ENCODE results near the gene RPUSD3. TPM values are rescaled to one million over a fixed set of nuclear protein-coding genes. Genes with fewer than 3 reads are reported as not detected.
A peak's percentile ranks its signal among the peaks of the same experiment; 100 is the strongest.

Gene RPUSD3
- total RNA-seq, 1 experiment from 2014 or later: 46.9 TPM

GRCh38 chr3:9809239-9809614, 34.6 kb downstream of the RPUSD3 start:
- Histone ChIP-seq H3K27ac (ENCODE audit: low read depth, low read length, poor library complexity, severe bottlenecking) (peak overlapping the region; percentile 81), H3K4me3 (ENCODE audit: low read depth, low read length, poor library complexity, severe bottlenecking) (peak overlapping the region; percentile 62), H3K27me3 (replicated peaks; ENCODE audit: insufficient read depth, low read depth, low read length, poor library complexity) (no peaks in the 10 kb centered on the region), H3K36me3 (ENCODE audit: insufficient read depth, low read length, poor library complexity, severe bottlenecking) (peaks cover 23% of the 10 kb centered on the region), H3K4me1 (ENCODE audit: insufficient read depth, low read length, poor library complexity, severe bottlenecking) (peaks cover 13% of the 10 kb centered on the region), H3K9me3 (ENCODE audit: low read depth, low read length, poor library complexity, severe bottlenecking) (no peaks in the 10 kb centered on the region)
- intact Hi-C loops (cut with micrococcal nuclease; ENCODE audit: unreplicated experiment): loop anchor here (5.0 kb wide), 1 partner anchor 307 kb away; no protein-coding TSS in a partner anchor
- DNase-seq (ENCODE audit: low spot score): no peak
- CTCF ChIA-PET: no interaction called here
- POLR2A ChIA-PET (ENCODE audit: low non-redundant PET): no interaction called here
- no TSS peak for BruUV-seq (replicated peaks)
- TF ChIP-seq EZH2 (IDR thresholded peaks at IDR 0.05; ENCODE audit: borderline replicate concordance, low read depth, low read length, poor library complexity, severe bottlenecking): no peak
- TF ChIP-seq CTCF (conservative IDR thresholded peaks at IDR 0.05; ENCODE audit: low read depth, low read length): no peak

- H3K27me3 ChIP-seq (replicated peaks; ENCODE audit: insufficient read depth, low read depth, low read length, poor library complexity): no peaks in the 10 kb centered on the region
- ChIA-PET CTCF (interaction anchor here (0.6 to 1.1 kb wide), 2 partner anchors 18 to 286 kb away, joined by 3 to 7 read pairs; no protein-coding TSS in a partner anchor), POLR2A (ENCODE audit: low non-redundant PET) (no interaction called here)
- H3K4me1 ChIP-seq (ENCODE audit: insufficient read depth, low read length, poor library complexity, severe bottlenecking): peaks cover 13% of the 10 kb centered on the region
- BruUV-seq (replicated peaks): no TSS peak
- H3K36me3 ChIP-seq (ENCODE audit: insufficient read depth, low read length, poor library complexity, severe bottlenecking): peaks cover 30% of the 10 kb centered on the region
- no peaks in the 10 kb centered on the region for H3K9me3 ChIP-seq (ENCODE audit: low read depth, low read length, poor library complexity, severe bottlenecking)
- peak; percentile 57 for DNase-seq (ENCODE audit: low spot score)
- no peak overlapping the region for H3K27ac ChIP-seq (ENCODE audit: low read depth, low read length, poor library complexity, severe bottlenecking)
- TF ChIP-seq EZH2 (IDR thresholded peaks at IDR 0.05; ENCODE audit: borderline replicate concordance, low read depth, low read length, poor library complexity, severe bottlenecking) (no peak), CTCF (conservative IDR thresholded peaks at IDR 0.05; ENCODE audit: low read depth, low read length) (peak; percentile 48)
- H3K4me3 ChIP-seq (ENCODE audit: low read depth, low read length, poor library complexity, severe bottlenecking): no peak overlapping the region
- intact Hi-C loops (cut with micrococcal nuclease; ENCODE audit: unreplicated experiment): loop anchor here (5.0 kb wide), 1 partner anchor 306 kb away; no protein-coding TSS in a partner anchor
These were observed 35.3 kb downstream of the RPUSD3 start for GRCh38 chr3:9808345-9809037.

GRCh38 chr3:9807981-9808344, 35.8 kb downstream of the RPUSD3 start:
- peaks cover 35% of the 10 kb centered on the region for H3K36me3 ChIP-seq (ENCODE audit: insufficient read depth, low read length, poor library complexity, severe bottlenecking)
- ChIA-PET POLR2A (ENCODE audit: low non-redundant PET) (no interaction called here), CTCF (interaction anchor here (1.1 kb wide), 1 partner anchor 19 kb away, joined by 7 read pairs; no protein-coding TSS in a partner anchor)
- BruUV-seq (replicated peaks): no TSS peak
- DNase-seq (ENCODE audit: low spot score): no peak
- intact Hi-C loops (cut with micrococcal nuclease; ENCODE audit: unreplicated experiment): loop anchor here (5.0 kb wide), 1 partner anchor 306 kb away; no protein-coding TSS in a partner anchor
- H3K27me3 ChIP-seq (replicated peaks; ENCODE audit: insufficient read depth, low read depth, low read length, poor library complexity): no peaks in the 10 kb centered on the region
- no peak overlapping the region for H3K27ac ChIP-seq (ENCODE audit: low read depth, low read length, poor library complexity, severe bottlenecking)
- no peaks in the 10 kb centered on the region for H3K9me3 ChIP-seq (ENCODE audit: low read depth, low read length, poor library complexity, severe bottlenecking)
- TF ChIP-seq CTCF (conservative IDR thresholded peaks at IDR 0.05; ENCODE audit: low read depth, low read length) (no peak), EZH2 (IDR thresholded peaks at IDR 0.05; ENCODE audit: borderline replicate concordance, low read depth, low read length, poor library complexity, severe bottlenecking) (no peak)
- H3K4me3 ChIP-seq (ENCODE audit: low read depth, low read length, poor library complexity, severe bottlenecking): no peak overlapping the region
- H3K4me1 ChIP-seq (ENCODE audit: insufficient read depth, low read length, poor library complexity, severe bottlenecking): peaks cover 13% of the 10 kb centered on the region
